Neutrophil (primary cell): ENCODE results near the gene TEPSIN.

Source experiments
- H3K27ac ChIP-seq: fragments of 200-600 bp; sonication (generic); 2 replicates; pipeline ENCODE4 v1.5.1; 2016; ENCODE audit warnings: mild to moderate bottlenecking, moderate library complexity
- H3K27me3 ChIP-seq: fragments of 200-600 bp; sonication (generic); 2 replicates; pipeline ENCODE4 v1.6.0; 2016; ENCODE audit warnings: mild to moderate bottlenecking
- H3K36me3 ChIP-seq: fragments of 200-600 bp; sonication (generic); 2 replicates; pipeline ENCODE4 v1.5.1; 2017
- H3K4me1 ChIP-seq, 2 experiments: fragments of 200-600 bp in 1 of 2; sonication (generic) in 1 of 2; 1 replicate in 1 of 2; 2 replicates in 1 of 2; pipeline versions ENCODE4 v1.5.1 to v1.6.1; 2013 to 2016; ENCODE audit warnings: low read depth in 1 of 2, low read length in 1 of 2, mild to moderate bottlenecking in 1 of 2, moderate library complexity in 1 of 2; ENCODE audit not compliant: control insufficient read depth in 1 of 2, insufficient read depth in 1 of 2
- H3K4me3 ChIP-seq, 2 experiments: fragments of 200-600 bp in 1 of 2; sonication (generic) in 1 of 2; 1 replicate in 1 of 2; 2 replicates in 1 of 2; pipeline ENCODE4 v1.5.1; 2013 to 2016; ENCODE audit warnings: low read depth in 1 of 2, low read length in 1 of 2, mild to moderate bottlenecking in 1 of 2, moderate library complexity in 1 of 2
- H3K9me3 ChIP-seq: fragments of 200-600 bp; sonication (generic); 2 replicates; pipeline ENCODE4 v1.5.1; 2016
- TF ChIP-seq, protein P1 (sequence below): fragments of 200-600 bp; sonication (generic); IDR thresholded peaks from 2 replicates; pipeline ENCODE4 v1.5.1; 2016; ENCODE audit warnings: antibody characterized with exemption

TEPSIN gene

DNA sequence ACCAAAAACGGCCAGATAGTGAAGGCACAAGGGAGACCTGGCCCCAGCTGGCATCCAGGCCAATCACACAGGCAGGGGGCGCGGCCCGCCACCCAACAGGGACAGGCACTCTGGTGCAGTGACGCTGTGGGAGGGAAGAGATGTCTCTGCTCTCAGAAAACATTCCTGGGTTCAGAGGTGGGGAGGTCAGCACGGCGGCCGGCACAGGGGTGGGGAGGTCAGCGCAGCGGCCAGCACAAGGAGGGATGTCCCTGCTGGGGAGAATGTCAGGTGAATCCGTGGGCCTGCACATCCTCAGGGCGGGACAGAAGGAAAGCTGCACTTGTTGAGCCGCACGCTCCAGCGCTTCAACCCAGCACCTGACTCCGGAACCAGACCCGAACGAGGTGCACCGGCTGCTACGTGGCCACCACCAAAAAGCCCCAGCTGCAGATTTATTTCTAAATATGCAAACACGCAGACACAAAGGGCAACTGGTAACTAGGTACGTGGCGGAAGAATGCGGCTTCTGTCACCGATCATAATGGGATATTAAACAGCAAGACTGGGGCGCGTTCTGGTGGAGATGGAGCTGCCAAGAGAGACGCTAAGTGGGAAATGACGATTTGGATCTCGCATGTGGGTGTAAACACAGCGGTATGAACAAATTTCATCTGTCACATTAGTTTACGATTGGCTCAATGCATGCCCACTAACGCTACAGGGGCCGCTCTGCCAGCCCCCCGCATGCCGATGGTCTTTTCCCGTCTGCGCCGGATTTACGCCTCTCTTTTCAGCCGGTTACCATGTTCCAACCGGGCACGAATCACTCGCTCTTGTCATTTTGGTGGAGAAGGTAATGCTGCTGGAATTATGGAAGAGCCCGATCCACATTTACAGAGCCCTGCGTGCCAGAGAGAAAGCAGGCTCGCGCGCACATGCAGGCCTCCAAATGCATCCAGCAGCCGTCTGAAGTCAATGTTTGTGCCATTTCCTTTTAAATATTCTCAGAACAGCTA lies 40.7 kb upstream of the TEPSIN start:
- no peak overlapping the region for H3K4me3 ChIP-seq
- H3K27me3 ChIP-seq = no peaks in the 10 kb centered on the region
- H3K4me1 ChIP-seq = peaks cover 6 to 8% of the 10 kb centered on the region in 2 experiments
- TF ChIP-seq, protein P1, sequence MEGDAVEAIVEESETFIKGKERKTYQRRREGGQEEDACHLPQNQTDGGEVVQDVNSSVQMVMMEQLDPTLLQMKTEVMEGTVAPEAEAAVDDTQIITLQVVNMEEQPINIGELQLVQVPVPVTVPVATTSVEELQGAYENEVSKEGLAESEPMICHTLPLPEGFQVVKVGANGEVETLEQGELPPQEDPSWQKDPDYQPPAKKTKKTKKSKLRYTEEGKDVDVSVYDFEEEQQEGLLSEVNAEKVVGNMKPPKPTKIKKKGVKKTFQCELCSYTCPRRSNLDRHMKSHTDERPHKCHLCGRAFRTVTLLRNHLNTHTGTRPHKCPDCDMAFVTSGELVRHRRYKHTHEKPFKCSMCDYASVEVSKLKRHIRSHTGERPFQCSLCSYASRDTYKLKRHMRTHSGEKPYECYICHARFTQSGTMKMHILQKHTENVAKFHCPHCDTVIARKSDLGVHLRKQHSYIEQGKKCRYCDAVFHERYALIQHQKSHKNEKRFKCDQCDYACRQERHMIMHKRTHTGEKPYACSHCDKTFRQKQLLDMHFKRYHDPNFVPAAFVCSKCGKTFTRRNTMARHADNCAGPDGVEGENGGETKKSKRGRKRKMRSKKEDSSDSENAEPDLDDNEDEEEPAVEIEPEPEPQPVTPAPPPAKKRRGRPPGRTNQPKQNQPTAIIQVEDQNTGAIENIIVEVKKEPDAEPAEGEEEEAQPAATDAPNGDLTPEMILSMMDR = no peak
- no peak overlapping the region for H3K27ac ChIP-seq
- H3K9me3 ChIP-seq = no peaks in the 10 kb centered on the region
- peaks cover 82% of the 10 kb centered on the region for H3K36me3 ChIP-seq

DNA sequence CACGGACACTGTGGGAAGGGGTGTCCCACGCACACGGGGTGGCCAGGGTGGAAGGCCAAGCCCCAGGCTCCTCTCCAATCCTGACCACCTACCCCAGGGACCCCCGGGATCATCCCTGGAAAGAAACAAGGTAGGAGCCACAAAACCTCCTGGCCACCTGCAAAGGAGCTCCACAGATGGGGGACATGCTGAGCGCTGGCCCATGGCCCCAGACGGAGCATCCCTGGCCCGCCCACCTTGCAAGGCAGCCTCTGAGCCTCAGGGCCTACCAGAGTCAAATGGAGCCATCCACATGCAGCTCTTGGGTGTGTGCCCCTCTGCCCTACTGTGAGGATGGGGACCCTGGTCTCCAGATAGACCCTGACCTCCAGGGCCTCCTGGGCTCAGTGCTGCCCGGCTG lies 40.0 kb upstream of the TEPSIN start:
- Histone ChIP-seq H3K4me1 (peaks cover 4 to 8% of the 10 kb centered on the region in 2 experiments), H3K9me3 (no peaks in the 10 kb centered on the region), H3K36me3 (peaks cover 90% of the 10 kb centered on the region), H3K27me3 (no peaks in the 10 kb centered on the region), H3K27ac (no peak overlapping the region), H3K4me3 (no peak overlapping the region)
- TF ChIP-seq, protein P1 = no peak

DNA sequence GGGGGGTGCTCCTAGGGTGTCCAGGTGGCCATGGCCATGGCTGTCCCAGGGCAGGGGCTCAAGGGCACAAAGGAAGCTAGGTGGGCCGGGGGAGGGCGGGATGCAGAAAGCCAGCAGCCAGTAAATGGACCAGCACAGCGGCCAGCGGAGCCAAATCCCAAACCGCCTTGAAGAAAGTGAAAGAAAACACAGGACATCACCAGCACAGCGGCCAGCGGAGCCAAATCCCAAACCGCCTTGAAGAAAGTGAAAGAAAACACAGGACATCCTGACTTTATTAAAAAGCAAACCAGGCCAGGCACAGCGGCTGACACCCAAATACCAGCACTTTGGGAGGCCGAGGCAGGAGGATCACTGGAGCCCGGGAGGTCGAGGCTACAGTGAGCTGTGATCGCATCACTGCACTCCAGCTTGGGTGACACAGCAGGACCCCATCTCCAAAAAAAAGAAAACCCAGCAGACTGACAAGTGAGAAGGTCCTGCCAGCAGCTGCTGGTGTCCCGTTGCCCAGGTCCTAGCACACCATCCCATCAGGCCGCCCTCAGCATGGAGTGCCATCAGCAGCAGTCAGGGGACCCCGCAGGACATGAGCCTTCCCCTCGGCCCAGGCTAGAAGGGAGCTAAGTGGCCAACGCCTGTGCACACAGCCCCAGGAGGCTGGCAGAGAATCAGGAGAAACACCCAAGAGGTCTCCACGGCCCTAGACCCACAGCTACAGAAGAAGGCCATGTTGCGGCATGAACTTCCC lies 39.3 kb upstream of the TEPSIN start:
- H3K4me3 ChIP-seq = no peak overlapping the region
- H3K27ac ChIP-seq = no peak overlapping the region
- peaks cover 11 to 14% of the 10 kb centered on the region in 2 experiments for H3K4me1 ChIP-seq
- no peaks in the 10 kb centered on the region for H3K9me3 ChIP-seq
- H3K36me3 ChIP-seq = peaks cover 94% of the 10 kb centered on the region
- TF ChIP-seq, protein P1 = no peak
- H3K27me3 ChIP-seq = no peaks in the 10 kb centered on the region

DNA sequence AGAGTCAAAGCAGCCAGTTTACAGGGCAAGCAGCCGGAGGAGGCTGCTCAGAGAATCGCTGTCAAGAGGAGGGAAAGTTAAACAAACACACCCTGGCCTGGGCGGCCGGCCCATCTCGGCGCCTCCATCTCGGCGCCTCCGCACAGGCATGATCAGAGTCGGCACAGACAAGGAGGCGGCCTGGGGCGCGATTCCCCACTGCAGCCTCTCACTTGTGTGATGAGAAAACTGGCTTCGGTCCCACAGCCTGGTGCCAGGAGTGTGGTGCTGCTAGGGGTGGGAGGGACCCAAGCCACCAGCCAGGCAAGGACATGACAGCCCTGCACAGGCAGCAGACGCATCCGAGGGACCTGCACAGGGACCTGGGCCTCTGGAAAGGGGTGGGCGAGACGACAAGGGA lies 38.6 kb upstream of the TEPSIN start:
- Histone ChIP-seq H3K27ac (no peak overlapping the region), H3K36me3 (peaks cover 90% of the 10 kb centered on the region), H3K4me1 (peaks cover 18 to 21% of the 10 kb centered on the region in 2 experiments)

DNA sequence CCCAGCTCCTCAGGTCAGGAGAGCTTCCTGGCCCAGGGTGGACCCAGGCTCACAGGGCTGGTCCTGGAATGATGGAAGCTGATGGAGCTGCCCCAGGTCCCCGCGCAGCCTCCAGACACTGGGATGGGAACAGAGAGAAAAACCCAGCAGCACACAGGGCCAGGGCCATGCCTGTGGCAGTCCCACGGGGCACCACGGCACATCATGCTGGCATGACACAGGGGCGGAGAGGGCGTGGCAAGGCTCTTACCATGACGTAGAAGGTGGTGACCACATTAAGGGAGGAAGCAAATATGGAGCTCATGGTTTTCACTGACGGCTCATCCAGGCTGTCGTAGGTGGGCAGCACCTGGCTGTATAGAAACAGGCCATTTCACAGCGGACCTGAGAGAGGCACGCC lies 37.9 kb upstream of the TEPSIN start:
- TF ChIP-seq, protein P1 = no peak
- Histone ChIP-seq H3K27me3 (no peaks in the 10 kb centered on the region), H3K9me3 (no peaks in the 10 kb centered on the region), H3K4me3 (no peak overlapping the region), H3K4me1 (peaks cover 24 to 27% of the 10 kb centered on the region in 2 experiments), H3K27ac (no peak overlapping the region), H3K36me3 (peaks cover 88% of the 10 kb centered on the region)

More for the DNA sequence above, 38.6 kb upstream of the TEPSIN start:
- Histone ChIP-seq H3K4me3 (no peak overlapping the region), H3K9me3 (no peaks in the 10 kb centered on the region), H3K27me3 (no peaks in the 10 kb centered on the region)
- TF ChIP-seq, protein P1 = no peak
